ENCODE results near the gene DCAF11.
A peak's percentile ranks its signal among the peaks of the same experiment; 100 is the strongest.

DCAF11 gene

DNA sequence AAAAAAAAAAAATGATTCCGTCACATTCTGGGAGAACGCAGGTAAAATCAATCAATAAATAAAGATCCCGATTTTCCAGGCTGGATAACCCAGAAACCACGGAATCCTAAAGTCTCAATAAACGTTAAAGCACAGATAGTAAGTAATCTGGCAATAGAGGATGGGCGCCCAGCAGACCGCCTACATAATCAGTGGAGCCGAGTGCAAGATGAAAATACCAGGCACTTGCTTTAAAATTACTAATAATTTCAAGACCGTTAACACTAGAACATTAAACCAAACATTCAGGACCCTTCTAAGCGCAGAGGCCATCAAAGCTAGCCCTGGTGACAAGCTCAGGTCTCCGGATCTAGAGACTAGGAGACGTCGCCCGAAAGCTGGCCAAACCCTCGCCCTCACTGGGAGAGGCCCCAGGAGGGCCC, 1.2 kb upstream of the DCAF11 start:
- DNase-seq (ENCODE audit: low read depth in 2 of 2) = no peak
- H3K4me3 ChIP-seq (replicated peaks in 1 of 2; ENCODE audit: low read depth in 2 of 2, low read length in 2 of 2) = peak overlapping the region; percentile 71 to 91
- TF ChIP-seq, protein P1, sequence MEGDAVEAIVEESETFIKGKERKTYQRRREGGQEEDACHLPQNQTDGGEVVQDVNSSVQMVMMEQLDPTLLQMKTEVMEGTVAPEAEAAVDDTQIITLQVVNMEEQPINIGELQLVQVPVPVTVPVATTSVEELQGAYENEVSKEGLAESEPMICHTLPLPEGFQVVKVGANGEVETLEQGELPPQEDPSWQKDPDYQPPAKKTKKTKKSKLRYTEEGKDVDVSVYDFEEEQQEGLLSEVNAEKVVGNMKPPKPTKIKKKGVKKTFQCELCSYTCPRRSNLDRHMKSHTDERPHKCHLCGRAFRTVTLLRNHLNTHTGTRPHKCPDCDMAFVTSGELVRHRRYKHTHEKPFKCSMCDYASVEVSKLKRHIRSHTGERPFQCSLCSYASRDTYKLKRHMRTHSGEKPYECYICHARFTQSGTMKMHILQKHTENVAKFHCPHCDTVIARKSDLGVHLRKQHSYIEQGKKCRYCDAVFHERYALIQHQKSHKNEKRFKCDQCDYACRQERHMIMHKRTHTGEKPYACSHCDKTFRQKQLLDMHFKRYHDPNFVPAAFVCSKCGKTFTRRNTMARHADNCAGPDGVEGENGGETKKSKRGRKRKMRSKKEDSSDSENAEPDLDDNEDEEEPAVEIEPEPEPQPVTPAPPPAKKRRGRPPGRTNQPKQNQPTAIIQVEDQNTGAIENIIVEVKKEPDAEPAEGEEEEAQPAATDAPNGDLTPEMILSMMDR (IDR thresholded peaks at IDR 0.05; ENCODE audit: low read depth, low read length) = no peak

DNA sequence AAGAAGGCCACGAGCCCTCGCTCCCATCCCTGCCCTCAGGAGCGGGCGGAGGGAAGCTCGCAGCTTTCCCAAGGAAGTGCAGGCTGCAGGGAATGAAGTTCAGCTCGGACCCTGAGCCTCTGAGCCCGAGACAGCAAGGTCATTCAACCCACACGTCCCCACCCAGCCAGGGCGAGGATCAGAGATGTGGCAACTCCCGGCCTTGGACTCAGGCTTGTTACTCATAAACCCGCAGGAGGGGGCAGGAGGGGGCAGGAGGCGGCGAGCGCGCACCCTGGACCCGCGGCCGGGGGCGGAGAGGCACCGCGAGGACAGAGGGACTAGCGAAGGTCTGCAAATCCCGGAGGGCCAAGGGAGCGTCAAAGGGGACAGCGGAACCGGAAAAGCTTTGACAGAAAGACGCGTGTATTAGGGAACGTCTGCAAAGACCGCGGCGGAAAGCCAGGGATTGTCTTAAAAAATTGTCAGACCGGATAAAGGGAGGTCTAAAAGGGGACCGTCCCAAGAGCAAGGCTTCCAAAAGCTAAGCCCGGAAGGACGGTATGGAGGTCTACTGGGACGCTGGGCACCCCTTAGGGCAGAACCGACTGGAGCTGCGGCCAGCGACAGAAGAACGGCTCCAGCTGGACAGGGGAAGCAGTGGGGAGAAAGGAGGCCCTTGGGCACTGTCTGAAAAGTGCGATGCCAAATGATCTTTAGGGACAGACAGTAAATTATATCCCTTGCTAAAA, 611 bp upstream of the DCAF11 start:
- TF ChIP-seq, protein P1 (IDR thresholded peaks at IDR 0.05; ENCODE audit: low read depth, low read length) = no peak
- peak; percentile 84 to 88 for DNase-seq (ENCODE audit: low read depth in 2 of 2)
- H3K4me3 ChIP-seq (replicated peaks in 1 of 2; ENCODE audit: low read depth in 2 of 2, low read length in 2 of 2) = peak overlapping the region; percentile 71 to 91

DNA sequence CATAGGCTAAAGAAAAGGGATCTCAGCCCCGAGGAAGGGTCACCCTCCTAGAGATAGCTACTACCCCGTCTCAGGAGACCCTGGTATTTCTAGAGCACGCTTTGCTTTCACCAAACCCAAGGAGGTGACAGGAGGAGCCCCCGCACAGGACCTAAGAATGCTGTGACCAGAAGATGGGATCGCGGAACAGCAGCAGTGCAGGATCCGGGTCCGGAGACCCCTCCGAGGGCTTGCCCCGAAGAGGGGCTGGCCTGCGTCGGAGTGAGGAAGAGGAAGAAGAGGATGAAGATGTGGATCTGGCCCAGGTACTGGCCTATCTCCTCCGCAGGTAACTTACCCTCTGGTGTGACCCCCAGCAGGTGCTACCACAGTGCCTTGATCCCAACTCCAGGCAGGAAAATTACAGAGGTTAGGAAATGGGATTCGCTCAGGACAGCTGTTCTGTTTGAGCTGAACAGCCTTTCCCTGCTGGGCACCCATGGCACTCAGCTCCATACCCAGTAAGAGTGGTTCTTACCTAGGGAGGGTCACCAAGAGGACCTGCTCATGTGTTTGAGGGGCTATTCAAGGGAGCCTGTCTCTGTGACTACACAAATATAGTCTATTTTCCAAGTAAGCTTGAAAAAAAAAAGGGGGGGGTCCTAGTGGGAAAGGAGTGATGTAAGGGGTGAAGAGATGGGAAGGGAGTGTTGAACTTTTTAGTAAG, 998 bp downstream of the DCAF11 start:
- TF ChIP-seq, protein P1 (IDR thresholded peaks at IDR 0.05; ENCODE audit: low read depth, low read length) = no peak
- peak overlapping the region; percentile 71 to 91 for H3K4me3 ChIP-seq (replicated peaks in 1 of 2; ENCODE audit: low read depth in 2 of 2, low read length in 2 of 2)
- DNase-seq (ENCODE audit: low read depth in 2 of 2) = no peak

DNA sequence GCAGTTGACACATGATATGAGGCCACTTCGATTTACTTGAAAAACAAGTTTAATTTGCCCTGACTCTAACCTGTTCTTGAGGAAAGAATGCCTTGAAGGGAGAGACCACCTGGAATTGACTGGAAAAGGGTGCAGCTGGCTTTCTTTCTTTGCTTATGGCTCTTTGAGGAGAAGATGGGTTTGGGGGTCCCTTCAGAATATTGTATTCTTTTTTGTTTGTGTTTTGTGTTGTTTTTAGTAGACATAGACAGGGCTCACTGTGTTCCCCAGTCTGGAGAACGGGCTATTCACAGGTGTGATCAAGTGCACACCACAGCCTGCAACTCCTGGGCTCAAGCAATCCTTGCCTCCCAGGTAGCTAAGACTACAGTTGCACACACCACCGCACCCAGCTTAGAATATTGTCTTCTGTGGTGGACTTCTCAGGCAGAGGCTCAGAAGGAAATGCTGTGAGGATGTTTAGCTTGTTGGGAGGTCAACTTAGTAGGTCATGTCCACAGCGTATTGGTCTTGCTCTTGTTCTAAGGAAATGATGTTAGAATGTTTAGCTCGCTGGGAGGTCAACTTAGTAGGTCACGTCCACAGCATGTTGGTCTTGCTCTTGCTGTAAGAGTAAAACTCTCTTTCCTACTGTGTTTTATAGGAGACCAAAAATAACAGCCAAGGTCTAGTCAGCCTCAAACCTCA, 1.7 kb downstream of the DCAF11 start:
- no peak overlapping the region for H3K4me3 ChIP-seq (replicated peaks in 1 of 2; ENCODE audit: low read depth in 2 of 2, low read length in 2 of 2)
- DNase-seq (ENCODE audit: low read depth in 2 of 2) = no peak
- TF ChIP-seq, protein P1 (IDR thresholded peaks at IDR 0.05; ENCODE audit: low read depth, low read length) = no peak

DNA sequence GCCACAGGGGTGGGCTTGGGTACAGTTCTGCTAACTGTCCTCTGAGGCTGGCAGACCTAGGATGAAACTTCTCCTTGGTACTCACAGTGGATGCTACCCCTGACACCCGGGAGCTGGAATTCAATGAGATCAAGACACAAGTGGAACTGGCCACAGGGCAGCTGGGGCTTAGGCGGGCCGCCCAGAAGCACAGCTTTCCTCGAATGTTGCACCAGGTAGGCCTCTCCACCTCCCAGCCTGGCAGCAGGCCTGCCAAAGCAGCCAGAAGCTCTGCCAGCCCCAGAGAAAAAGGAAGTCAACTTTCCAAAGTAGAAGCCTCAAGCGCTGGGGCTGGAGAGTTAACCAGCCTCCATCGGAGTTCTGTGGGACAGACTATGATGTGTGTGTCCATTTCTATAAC, 2.6 kb downstream of the DCAF11 start:
- TF ChIP-seq, protein P1 (IDR thresholded peaks at IDR 0.05; ENCODE audit: low read depth, low read length) = no peak
- no peak overlapping the region for H3K4me3 ChIP-seq (replicated peaks in 1 of 2; ENCODE audit: low read depth in 2 of 2, low read length in 2 of 2)
- no peak for DNase-seq (ENCODE audit: low read depth in 2 of 2)

DNA sequence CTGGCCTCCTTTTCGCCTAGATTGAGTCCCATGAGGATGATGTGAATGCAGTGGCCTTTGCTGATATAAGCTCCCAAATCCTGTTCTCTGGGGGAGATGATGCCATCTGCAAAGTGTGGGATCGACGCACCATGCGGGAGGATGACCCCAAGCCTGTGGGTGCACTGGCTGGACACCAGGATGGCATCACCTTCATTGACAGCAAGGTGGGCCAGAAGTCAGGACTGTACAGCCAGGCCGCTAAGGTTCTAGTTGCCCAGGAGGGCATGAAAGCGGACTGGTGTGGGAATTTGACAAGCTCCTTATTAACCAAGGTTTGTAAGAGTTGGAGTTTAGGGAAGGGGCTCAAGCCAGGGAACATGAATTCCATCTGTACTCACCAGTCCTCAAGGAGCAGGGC, 5.1 kb downstream of the DCAF11 start:
- DNase-seq (ENCODE audit: low read depth in 2 of 2) = no peak
- TF ChIP-seq, protein P1 (IDR thresholded peaks at IDR 0.05; ENCODE audit: low read depth, low read length) = no peak
- H3K4me3 ChIP-seq (replicated peaks in 1 of 2; ENCODE audit: low read depth in 2 of 2, low read length in 2 of 2) = no peak overlapping the region

All from cardiac fibroblast (primary cell).